Measurements from ENCODE around the gene RILP. TPM values are rescaled to one million over a fixed set of nuclear protein-coding genes. Genes with fewer than 3 reads are reported as not detected.

The RILP gene
- total and polyA plus RNA-seq, 8 donors, result 6.6 to 14.4 (median 8.1) TPM

GRCh38 chr17:1638171-1638590 lies 11.5 kb downstream of the RILP start:
- no peak for FAIRE-seq
- no peaks in the 10 kb centered on the region for H3K36me3 ChIP-seq
- intact Hi-C loops (cut with DNase I), result loop anchor here in 1 of 3 donors (5.0 kb wide), 1 partner anchor 66 kb away; no protein-coding TSS in a partner anchor
- no peak overlapping the region for H3K27ac ChIP-seq
- peaks cover 0 to 5% (median 0%) of the 10 kb centered on the region in 3 donors for H3K4me1 ChIP-seq
- H3K9me3 ChIP-seq, result no peaks in the 10 kb centered on the region
- no peak for TF ChIP-seq CTCF (IDR thresholded peaks at IDR 0.05)
- WGBS, 2 donors, result 80 to 81% methylated on average over 17 of the region's 17 CpGs
- ATAC-seq, result no peak
- DNase-seq, result no peak
- H3K4me3 ChIP-seq, result no peak overlapping the region
- no peaks in the 10 kb centered on the region for H3K27me3 ChIP-seq

GRCh38 chr17:1636732-1637285 lies 12.9 kb downstream of the RILP start:
- FAIRE-seq, result no peak
- intact Hi-C loops (cut with DNase I), result loop anchor here in 1 of 3 donors (5.0 kb wide), 1 partner anchor 65 kb away; no protein-coding TSS in a partner anchor
- TF ChIP-seq CTCF (IDR thresholded peaks at IDR 0.05), result no peak

DNA sequence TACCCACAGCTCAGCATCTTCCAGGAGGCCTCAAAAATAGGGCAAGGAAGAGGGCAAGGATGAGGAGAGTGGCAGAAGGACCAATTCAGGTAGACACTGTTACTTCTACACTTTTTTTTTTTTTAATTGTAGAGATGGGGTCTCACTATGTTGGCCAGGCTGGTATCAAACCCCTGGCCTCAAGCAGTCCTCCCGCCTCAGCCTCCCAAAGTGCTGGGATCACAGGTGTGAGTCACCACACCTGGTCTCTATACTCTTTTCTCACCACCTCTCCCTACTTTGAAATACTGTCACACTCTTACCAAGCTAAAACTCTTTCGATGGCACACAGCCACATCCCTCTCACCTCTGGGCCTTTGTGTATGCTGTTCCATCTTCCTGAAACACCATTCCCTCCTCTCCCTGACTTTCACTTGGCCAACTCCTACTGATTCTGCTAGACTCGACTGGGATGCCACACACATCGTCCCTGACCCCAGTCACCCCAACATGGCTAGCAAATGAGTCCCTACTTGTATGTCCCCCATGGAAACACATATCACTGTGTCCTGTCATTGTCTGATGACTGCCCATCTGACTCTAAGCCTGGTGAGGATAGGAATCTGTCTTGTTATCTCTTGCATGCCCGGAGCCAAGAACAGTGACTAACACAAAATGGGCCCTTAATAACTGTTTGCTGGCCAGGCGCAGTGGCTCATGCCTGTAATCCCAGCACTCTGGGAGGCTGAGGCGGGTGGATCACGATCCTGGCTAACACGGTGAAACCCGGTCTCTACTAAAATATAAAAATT lies 13.8 kb downstream of the RILP start:
- ATAC-seq (no peak), FAIRE-seq (no peak), DNase-seq (no peak)
- no peaks in the 10 kb centered on the region for H3K36me3 ChIP-seq
- no peak overlapping the region for H3K4me3 ChIP-seq
- 86 to 87% methylated on average over 10 of the region's 10 CpGs for WGBS, 2 donors
- H3K27ac ChIP-seq, result no peak overlapping the region
- no peaks in the 10 kb centered on the region for H3K27me3 ChIP-seq
- intact Hi-C loops (cut with DNase I), result loop anchor here in 1 of 3 donors (5.0 kb wide), 1 partner anchor 64 kb away; no protein-coding TSS in a partner anchor
- TF ChIP-seq CTCF (IDR thresholded peaks at IDR 0.05), result no peak
- H3K9me3 ChIP-seq, result no peaks in the 10 kb centered on the region
- peaks cover 0 to 5% (median 0%) of the 10 kb centered on the region in 3 donors for H3K4me1 ChIP-seq

More at GRCh38 chr17:1636732-1637285, 12.9 kb downstream of the RILP start:
- Histone ChIP-seq H3K4me3 (no peak overlapping the region), H3K27ac (no peak overlapping the region), H3K27me3 (no peaks in the 10 kb centered on the region), H3K4me1 (peaks cover 0 to 5% (median 0%) of the 10 kb centered on the region in 3 donors), H3K9me3 (no peaks in the 10 kb centered on the region), H3K36me3 (no peaks in the 10 kb centered on the region)
- DNase-seq (no peak), ATAC-seq (no peak)
- 84 to 89% methylated on average over 15 of the region's 15 CpGs for WGBS, 2 donors

GRCh38 chr17:1634841-1635650 lies 14.6 kb downstream of the RILP start:
- Histone ChIP-seq H3K27ac (no peak overlapping the region), H3K27me3 (no peaks in the 10 kb centered on the region), H3K4me3 (no peak overlapping the region), H3K9me3 (no peaks in the 10 kb centered on the region), H3K36me3 (no peaks in the 10 kb centered on the region), H3K4me1 (peaks cover 0 to 3% (median 0%) of the 10 kb centered on the region in 3 donors)
- DNase-seq, result no peak
- intact Hi-C loops (cut with DNase I), result loop anchor here in 2 of 3 donors (5.0 kb wide), 2 partner anchors 58 to 63 kb away; no protein-coding TSS in a partner anchor
- no peak for TF ChIP-seq CTCF (IDR thresholded peaks at IDR 0.05)
- ATAC-seq, result no peak
- no peak for FAIRE-seq
- 92 to 96% methylated on average over 45 of the region's 45 CpGs for WGBS, 2 donors

Data from pancreas (tissue), 10 donors.